Measurements from ENCODE around the gene GSTM5. TPM values are rescaled to one million over a fixed set of nuclear protein-coding genes. Genes with fewer than 3 reads are reported as not detected.
"Not testable (repeated sequence)": the region's sequence is repeated elsewhere in the genome, so short reads cannot be mapped to it uniquely, and the experiment has no call there.

GSTM5 gene
- total RNA-seq, 2 donors from 2014 or later = 4.2 to 12.3 TPM

DNA sequence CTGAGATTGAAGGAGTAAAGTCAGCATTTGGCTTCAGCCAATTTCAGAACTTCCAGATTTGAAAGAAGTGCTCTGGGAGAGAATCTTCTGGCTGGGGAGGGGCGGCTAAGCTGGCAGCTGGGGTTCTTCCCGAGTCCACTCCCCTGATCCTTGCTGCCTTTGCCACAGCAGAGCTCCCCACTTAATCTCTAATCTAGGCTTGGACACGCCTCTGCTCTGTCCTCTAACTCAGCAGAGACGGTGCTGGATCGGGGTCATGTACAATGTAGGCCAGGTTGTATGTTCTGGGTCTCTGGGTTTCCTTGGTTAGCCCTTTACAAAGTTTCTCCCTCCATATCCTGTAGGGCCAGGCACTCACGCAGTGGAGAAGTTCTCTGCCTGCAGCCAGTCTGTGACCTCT, 38.9 kb downstream of the GSTM5 start:
- Histone ChIP-seq H3K27me3 (replicated peaks; ENCODE audit: insufficient read depth) (peaks cover 2% of the 10 kb centered on the region), H3K9me3 (no peaks in the 10 kb centered on the region), H3K4me3 (no peak overlapping the region), H3K4me1 (replicated peaks) (no peaks in the 10 kb centered on the region), H3K27ac (no peak overlapping the region), H3K36me3 (no peaks in the 10 kb centered on the region)
- TF ChIP-seq POLR2AphosphoS5 (IDR thresholded peaks at IDR 0.05) (no peak), POLR2A (IDR thresholded peaks at IDR 0.05) (no peak)
- TF ChIP-seq, protein P1, sequence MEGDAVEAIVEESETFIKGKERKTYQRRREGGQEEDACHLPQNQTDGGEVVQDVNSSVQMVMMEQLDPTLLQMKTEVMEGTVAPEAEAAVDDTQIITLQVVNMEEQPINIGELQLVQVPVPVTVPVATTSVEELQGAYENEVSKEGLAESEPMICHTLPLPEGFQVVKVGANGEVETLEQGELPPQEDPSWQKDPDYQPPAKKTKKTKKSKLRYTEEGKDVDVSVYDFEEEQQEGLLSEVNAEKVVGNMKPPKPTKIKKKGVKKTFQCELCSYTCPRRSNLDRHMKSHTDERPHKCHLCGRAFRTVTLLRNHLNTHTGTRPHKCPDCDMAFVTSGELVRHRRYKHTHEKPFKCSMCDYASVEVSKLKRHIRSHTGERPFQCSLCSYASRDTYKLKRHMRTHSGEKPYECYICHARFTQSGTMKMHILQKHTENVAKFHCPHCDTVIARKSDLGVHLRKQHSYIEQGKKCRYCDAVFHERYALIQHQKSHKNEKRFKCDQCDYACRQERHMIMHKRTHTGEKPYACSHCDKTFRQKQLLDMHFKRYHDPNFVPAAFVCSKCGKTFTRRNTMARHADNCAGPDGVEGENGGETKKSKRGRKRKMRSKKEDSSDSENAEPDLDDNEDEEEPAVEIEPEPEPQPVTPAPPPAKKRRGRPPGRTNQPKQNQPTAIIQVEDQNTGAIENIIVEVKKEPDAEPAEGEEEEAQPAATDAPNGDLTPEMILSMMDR (IDR thresholded peaks at IDR 0.05) = no peak
- 90% methylated on average over 6 of the region's 6 CpGs for WGBS
- DNase-seq (ENCODE audit: low spot score) = no peak
- intact Hi-C loops (cut with DNase I) = no loop called here

DNA sequence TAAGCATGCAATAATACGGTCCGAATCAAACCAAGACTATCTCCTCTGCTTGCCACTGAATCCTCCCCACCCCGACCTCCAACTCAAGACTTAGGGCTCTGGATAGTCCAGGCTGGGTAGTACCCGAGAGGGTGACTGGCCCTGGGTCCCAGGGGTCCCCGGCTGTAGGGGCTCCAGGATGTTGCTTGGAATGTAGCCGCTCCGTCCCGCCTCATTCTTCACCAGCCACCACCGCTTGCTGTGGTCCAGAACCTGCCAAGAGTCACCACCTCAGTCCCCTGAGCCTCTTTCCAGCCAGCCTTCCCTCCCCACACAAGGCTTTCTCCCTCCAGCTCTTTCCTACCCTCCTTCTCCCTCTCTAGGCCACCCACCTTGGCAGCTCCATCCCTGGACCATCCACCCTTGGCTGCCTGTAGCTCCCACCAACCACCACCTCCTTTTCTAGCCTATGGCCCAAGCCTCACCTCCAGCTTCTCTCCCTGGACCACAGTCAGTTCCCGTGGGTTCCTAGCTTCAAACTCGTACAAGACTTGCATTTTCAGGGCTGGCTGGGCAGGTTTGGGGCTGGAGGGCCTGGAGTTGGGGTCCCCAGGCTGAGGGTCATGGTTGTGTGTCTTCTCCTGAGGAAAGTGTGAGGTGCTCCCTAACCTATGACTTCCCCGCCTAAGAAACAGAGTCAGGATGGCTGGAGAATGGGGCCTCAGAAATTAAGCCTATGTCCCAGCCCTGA, 39.6 kb downstream of the GSTM5 start:
- Histone ChIP-seq H3K4me1 (replicated peaks) (no peaks in the 10 kb centered on the region), H3K36me3 (no peaks in the 10 kb centered on the region), H3K9me3 (no peaks in the 10 kb centered on the region), H3K27ac (no peak overlapping the region), H3K4me3 (no peak overlapping the region), H3K27me3 (replicated peaks; ENCODE audit: insufficient read depth) (peaks cover 2% of the 10 kb centered on the region)
- 95% methylated on average over 12 of the region's 12 CpGs for WGBS
- intact Hi-C loops (cut with DNase I) = no loop called here
- DNase-seq (ENCODE audit: low spot score) = no peak
- TF ChIP-seq, protein P1 (IDR thresholded peaks at IDR 0.05) = no peak
- no peak for TF ChIP-seq POLR2AphosphoS5 (IDR thresholded peaks at IDR 0.05)
- no peak for TF ChIP-seq POLR2A (IDR thresholded peaks at IDR 0.05)

DNA sequence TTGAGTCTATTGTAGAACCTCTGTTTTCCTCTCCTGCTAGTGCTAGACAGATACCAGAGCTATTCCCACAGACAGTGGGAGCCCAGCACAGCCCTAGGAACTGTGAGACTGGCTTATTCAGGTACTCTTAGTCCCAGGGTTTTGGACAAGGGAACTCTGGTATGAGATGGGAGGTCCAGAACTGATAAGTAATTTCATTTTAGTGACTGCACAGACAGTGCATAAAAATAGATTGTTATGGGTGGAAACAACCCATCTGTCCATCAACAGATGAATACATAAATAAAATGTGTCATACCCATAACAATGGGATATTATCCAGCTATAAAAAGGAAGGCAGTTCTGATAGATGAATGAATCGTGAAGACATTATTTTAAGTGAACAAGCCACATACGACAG, 42.7 kb downstream of the GSTM5 start:
- Histone ChIP-seq H3K4me1 (replicated peaks) (no peaks in the 10 kb centered on the region), H3K4me3 (no peak overlapping the region), H3K9me3 (no peaks in the 10 kb centered on the region), H3K27ac (no peak overlapping the region), H3K27me3 (replicated peaks; ENCODE audit: insufficient read depth) (peaks cover 2% of the 10 kb centered on the region), H3K36me3 (no peaks in the 10 kb centered on the region)
- WGBS = 70% methylated on average over 2 of the region's 2 CpGs
- DNase-seq (ENCODE audit: low spot score) = no peak
- TF ChIP-seq POLR2AphosphoS5 (IDR thresholded peaks at IDR 0.05) (no peak), POLR2A (IDR thresholded peaks at IDR 0.05) (no peak)
- TF ChIP-seq, protein P1 (IDR thresholded peaks at IDR 0.05) = no peak
- intact Hi-C loops (cut with DNase I) = no loop called here

DNA sequence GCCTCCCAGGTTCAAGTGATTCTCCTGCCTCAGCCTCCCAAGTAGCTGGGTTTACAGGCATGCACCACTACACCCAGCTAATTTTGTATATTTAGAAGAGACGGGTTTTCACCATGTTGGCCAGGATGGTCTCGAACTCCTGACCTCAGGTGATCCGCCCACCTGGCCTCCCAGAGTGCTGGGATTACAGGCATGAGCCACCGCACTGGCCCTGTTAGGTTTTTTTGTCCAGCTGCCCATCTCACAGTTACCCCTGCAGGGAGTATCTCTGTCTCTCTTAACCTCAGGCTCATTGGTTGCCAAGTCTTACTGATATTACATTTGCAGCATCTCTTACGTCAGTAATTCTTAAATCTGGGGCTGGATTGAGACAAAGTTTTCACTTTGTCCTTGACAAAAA, 44.3 kb downstream of the GSTM5 start:
- 91% methylated on average over 5 of the region's 5 CpGs for WGBS
- H3K27ac ChIP-seq; H3K27me3 ChIP-seq (replicated peaks; ENCODE audit: insufficient read depth); DNase-seq (ENCODE audit: low spot score); intact Hi-C loops (cut with DNase I); H3K9me3 ChIP-seq; H3K4me1 ChIP-seq (replicated peaks); H3K4me3 ChIP-seq; H3K36me3 ChIP-seq: not testable (repeated sequence)

DNA sequence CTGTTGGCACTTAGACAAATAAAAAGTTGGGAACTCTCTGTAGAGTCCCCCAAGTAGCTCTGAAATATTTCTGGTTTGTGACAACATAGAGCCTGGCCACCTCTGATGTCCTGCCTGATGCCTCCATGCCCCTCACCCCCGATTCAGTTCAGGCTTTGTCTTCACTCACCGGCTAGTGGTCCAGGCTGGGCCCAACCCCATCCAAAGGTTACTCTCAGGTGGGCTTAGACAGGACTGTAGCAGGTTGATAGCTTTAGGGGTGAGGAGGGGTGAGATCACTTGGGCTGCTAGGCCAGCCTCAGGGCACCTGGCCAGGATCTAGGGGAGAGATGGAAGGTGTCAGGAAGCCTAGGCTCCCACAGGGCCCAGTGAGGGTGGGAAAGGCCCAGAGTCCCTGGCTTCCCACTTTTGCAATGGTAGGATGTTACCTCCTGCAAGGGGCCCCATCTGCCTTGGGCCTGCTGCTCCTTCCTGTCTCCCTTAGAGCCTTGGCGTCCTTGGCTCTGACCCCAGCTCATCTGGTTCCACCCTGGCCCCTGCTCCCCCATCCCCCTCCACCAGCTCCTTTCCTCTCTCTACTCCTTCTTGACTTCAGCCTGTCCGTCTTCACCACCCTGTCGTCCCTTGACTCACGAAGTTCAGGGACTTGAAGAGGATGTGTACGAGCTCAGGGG, 44.9 kb downstream of the GSTM5 start:
- no peaks in the 10 kb centered on the region for H3K27me3 ChIP-seq (replicated peaks; ENCODE audit: insufficient read depth)
- intact Hi-C loops (cut with DNase I) = no loop called here
- TF ChIP-seq, protein P1 (IDR thresholded peaks at IDR 0.05) = no peak
- TF ChIP-seq POLR2A (IDR thresholded peaks at IDR 0.05) = no peak
- no peak for TF ChIP-seq POLR2AphosphoS5 (IDR thresholded peaks at IDR 0.05)
- no peak overlapping the region for H3K27ac ChIP-seq
- 95% methylated on average over 7 of the region's 7 CpGs for WGBS
- no peak for DNase-seq (ENCODE audit: low spot score)
- H3K36me3 ChIP-seq = no peaks in the 10 kb centered on the region
- no peak overlapping the region for H3K4me3 ChIP-seq
- H3K4me1 ChIP-seq (replicated peaks) = no peaks in the 10 kb centered on the region
- no peaks in the 10 kb centered on the region for H3K9me3 ChIP-seq

Measured in prostate gland (tissue), 2 donors.